CD4-positive, alpha-beta T cell (primary cell): Measurements from ENCODE around the gene ZNF724. TPM values are rescaled to one million over a fixed set of nuclear protein-coding genes. Genes with fewer than 3 reads are reported as not detected.

ENCODE experiments used
- ATAC-seq: fragments of 200-7000 bp; cut with Tn5 transposase; one replicate; pipeline ENCODE4 v1.10.0; 2022; ENCODE audit warnings: mild to moderate bottlenecking; ENCODE audit not compliant: poor library complexity
- CTCF ChIA-PET: fragments of 350-600 bp; sonication (Branson Sonifier 250); formaldehyde crosslinking; loops from one replicate; lab custom pipeline; 2021; ENCODE audit warnings: antibody characterized with exemption, inconsistent platforms; lab: Charles Lee
- POLR2A ChIA-PET: fragments of 350-600 bp; sonication (Branson Sonifier 250); formaldehyde crosslinking; loops from one replicate; lab custom pipeline; 2021; ENCODE audit warnings: antibody characterized with exemption, inconsistent platforms; lab: Charles Lee
- DNase-seq, 14 experiments: peaks; one replicate each; pipeline ENCODE4 v3.0.0-alpha.2; 2013 to 2020; ENCODE audit warnings: mixed read lengths in 2 of 14
- H3K27ac ChIP-seq, 2 donors: one replicate each; pipeline versions ENCODE4 v1.5.1 to v1.7.0; 2013; ENCODE audit warnings: low read length in 2 of 2, low read depth in 1 of 2, mild to moderate bottlenecking in 1 of 2
- H3K27me3 ChIP-seq, 2 experiments: 1 replicate in 1 of 2; 2 replicates in 1 of 2; pipeline versions ENCODE4 v1.6.1 to v1.7.0; 2013; ENCODE audit warnings: low read length in 2 of 2, control low read depth in 1 of 2, mild to moderate bottlenecking in 1 of 2, moderate library complexity in 1 of 2; ENCODE audit not compliant: insufficient read depth in 2 of 2, control insufficient read depth in 1 of 2
- H3K36me3 ChIP-seq: one replicate; pipeline ENCODE4 v1.6.1; 2013; ENCODE audit warnings: low read length, control low read depth; ENCODE audit not compliant: insufficient read depth
- H3K4me1 ChIP-seq: one replicate; pipeline ENCODE4 v1.6.1; 2013; ENCODE audit warnings: low read length, control low read depth; ENCODE audit not compliant: insufficient read depth
- H3K4me3 ChIP-seq: one replicate; pipeline ENCODE4 v1.5.1; 2013; ENCODE audit warnings: mild to moderate bottlenecking, low read length, moderate library complexity
- H3K9me3 ChIP-seq, 2 experiments: 1 replicate in 1 of 2; 2 replicates in 1 of 2; pipeline versions ENCODE4 v1.6.1 to v1.7.0; 2013; ENCODE audit warnings: low read length in 2 of 2, mild to moderate bottlenecking in 2 of 2, control low read depth in 1 of 2, moderate library complexity in 1 of 2; ENCODE audit not compliant: control insufficient read depth in 1 of 2, insufficient read depth in 1 of 2
- H3K27ac Mint-ChIP-seq: one replicate; pipeline ENCODE4 v1.8.0; 2020; ENCODE audit warnings: mixed read lengths
- H3K27me3 Mint-ChIP-seq: one replicate; pipeline ENCODE4 v1.8.0; 2021; ENCODE audit warnings: mixed read lengths
- H3K36me3 Mint-ChIP-seq: one replicate; pipeline ENCODE4 v1.8.0; 2021; ENCODE audit warnings: low read depth, mixed read lengths
- H3K4me1 Mint-ChIP-seq: one replicate; pipeline ENCODE4 v1.8.0; 2021; ENCODE audit warnings: low read depth, mixed read lengths
- H3K4me3 Mint-ChIP-seq: one replicate; pipeline ENCODE4 v1.8.0; 2020; ENCODE audit warnings: mild to moderate bottlenecking, mixed read lengths
- H3K9me3 Mint-ChIP-seq: one replicate; pipeline ENCODE4 v1.8.0; 2020; ENCODE audit warnings: mixed read lengths
- intact Hi-C, 2 experiments: fragments of 100-400 bp; cut with DNase I in 1 of 2; cut with micrococcal nuclease in 1 of 2; formaldehyde crosslinking; loops; one replicate each; pipeline versions ENCODE4 v1.15.1 to v1.9.0; 2023 to 2025; cut with DNase I, micrococcal nuclease
- total RNA-seq, 174 experiments: library from RNA in 2 of 174; stranded (reverse) in 2 of 174; gene quantifications; one replicate each; pipeline ENCODE4 v1.2.3 and lab custom pipeline; 2021 to 2026
- TF ChIP-seq, protein P1 (sequence below): fragments of 200-600 bp; IDR thresholded peaks from one replicate; pipeline ENCODE4 v1.8.0; 2022; ENCODE audit warnings: antibody characterized with exemption, mild to moderate bottlenecking

Gene ZNF724
- total RNA-seq, 2 experiments from 2014 or later = 4.2 to 5.5 TPM

GRCh38 chr19:23222998-23223652, 27.1 kb downstream of the ZNF724 start:
- no peaks in the 10 kb centered on the region for H3K27me3 ChIP-seq
- H3K36me3 ChIP-seq = peaks cover 20% of the 10 kb centered on the region
- POLR2A ChIA-PET = no interaction called here
- no peak for ATAC-seq
- no peak overlapping the region for H3K4me3 ChIP-seq
- TF ChIP-seq, protein P1, sequence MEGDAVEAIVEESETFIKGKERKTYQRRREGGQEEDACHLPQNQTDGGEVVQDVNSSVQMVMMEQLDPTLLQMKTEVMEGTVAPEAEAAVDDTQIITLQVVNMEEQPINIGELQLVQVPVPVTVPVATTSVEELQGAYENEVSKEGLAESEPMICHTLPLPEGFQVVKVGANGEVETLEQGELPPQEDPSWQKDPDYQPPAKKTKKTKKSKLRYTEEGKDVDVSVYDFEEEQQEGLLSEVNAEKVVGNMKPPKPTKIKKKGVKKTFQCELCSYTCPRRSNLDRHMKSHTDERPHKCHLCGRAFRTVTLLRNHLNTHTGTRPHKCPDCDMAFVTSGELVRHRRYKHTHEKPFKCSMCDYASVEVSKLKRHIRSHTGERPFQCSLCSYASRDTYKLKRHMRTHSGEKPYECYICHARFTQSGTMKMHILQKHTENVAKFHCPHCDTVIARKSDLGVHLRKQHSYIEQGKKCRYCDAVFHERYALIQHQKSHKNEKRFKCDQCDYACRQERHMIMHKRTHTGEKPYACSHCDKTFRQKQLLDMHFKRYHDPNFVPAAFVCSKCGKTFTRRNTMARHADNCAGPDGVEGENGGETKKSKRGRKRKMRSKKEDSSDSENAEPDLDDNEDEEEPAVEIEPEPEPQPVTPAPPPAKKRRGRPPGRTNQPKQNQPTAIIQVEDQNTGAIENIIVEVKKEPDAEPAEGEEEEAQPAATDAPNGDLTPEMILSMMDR = no peak
- H3K9me3 Mint-ChIP-seq = peaks cover 14% of the 10 kb centered on the region
- H3K4me1 Mint-ChIP-seq = no peaks in the 10 kb centered on the region
- no peak overlapping the region for H3K4me3 Mint-ChIP-seq
- CTCF ChIA-PET = no interaction called here
- H3K36me3 Mint-ChIP-seq = peaks cover 78% of the 10 kb centered on the region
- H3K27ac ChIP-seq = no peak overlapping the region
- no peak for DNase-seq
- H3K27ac Mint-ChIP-seq = no peak overlapping the region
- no peaks in the 10 kb centered on the region for H3K27me3 Mint-ChIP-seq
- H3K9me3 ChIP-seq = peaks cover 58 to 91% of the 10 kb centered on the region in 2 experiments
- intact Hi-C loops = no loop called here
- H3K4me1 ChIP-seq = no peaks in the 10 kb centered on the region

DNA sequence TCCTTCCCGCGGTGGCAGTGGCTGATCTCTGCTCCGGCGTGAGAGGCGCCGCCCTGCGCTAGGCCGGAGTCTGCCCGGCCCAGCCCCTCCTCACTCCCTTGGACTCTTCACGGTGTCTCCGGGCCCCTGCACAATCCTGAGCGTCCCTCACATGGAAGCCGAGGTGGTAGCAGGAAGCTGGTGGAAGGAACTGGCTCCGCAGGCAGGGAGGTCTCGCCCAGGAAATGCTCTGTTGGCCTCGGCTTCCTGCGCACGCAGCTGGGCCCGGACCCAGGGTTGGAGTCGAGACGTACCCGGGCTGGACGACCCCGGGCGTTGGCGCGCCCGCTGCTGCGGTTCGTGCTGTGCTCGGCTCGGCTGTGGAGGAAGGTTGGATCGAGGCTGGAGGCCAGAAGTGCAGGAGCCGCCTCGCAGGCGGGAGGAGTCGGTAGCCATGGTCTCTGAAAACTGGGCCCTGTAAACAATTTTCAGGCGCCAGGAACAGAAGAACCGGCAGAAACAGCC, 46.3 kb downstream of the ZNF724 start:
- no peaks in the 10 kb centered on the region for H3K27me3 Mint-ChIP-seq
- peaks cover 18% of the 10 kb centered on the region for H3K36me3 Mint-ChIP-seq
- Histone ChIP-seq H3K9me3 (peaks cover 2 to 63% of the 10 kb centered on the region in 2 experiments), H3K4me3 (no peak overlapping the region), H3K4me1 (no peaks in the 10 kb centered on the region), H3K27me3 (no peaks in the 10 kb centered on the region), H3K27ac (no peak overlapping the region), H3K36me3 (no peaks in the 10 kb centered on the region)
- CTCF ChIA-PET = no interaction called here
- intact Hi-C loops = no loop called here
- H3K4me3 Mint-ChIP-seq = no peak overlapping the region
- no peak for ATAC-seq
- H3K9me3 Mint-ChIP-seq = peaks cover 7% of the 10 kb centered on the region
- POLR2A ChIA-PET = no interaction called here
- no peaks in the 10 kb centered on the region for H3K4me1 Mint-ChIP-seq
- TF ChIP-seq, protein P1 = no peak
- peak in 1 of 14 experiments; percentile 3 for DNase-seq
- H3K27ac Mint-ChIP-seq = no peak overlapping the region

DNA sequence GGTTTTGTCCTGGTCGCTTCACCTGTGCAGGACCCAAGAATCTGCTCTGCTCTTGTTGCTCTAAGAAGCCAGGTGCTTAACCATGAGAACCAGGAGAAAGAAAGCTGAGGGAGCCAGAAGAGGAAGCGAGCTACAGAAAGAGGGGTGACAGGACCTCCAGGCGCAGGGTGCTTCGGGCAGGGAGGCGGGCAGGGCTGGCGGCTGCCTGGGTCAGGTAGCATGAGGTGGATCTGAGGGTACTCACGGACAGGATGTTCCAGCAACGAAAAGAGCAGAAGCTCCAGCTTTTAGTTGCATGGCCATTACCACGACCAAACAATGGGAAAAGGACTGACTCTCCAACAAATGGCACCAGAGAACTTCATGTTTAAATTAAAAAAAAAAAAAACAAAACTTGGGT, 59.9 kb downstream of the ZNF724 start:
- POLR2A ChIA-PET = interaction anchor here (0.6 kb wide), 1 partner anchor 52 kb away, joined by 6 read pairs; no protein-coding TSS in a partner anchor
- TF ChIP-seq, protein P1 = no peak
- Histone ChIP-seq H3K4me1 (no peaks in the 10 kb centered on the region), H3K27me3 (no peaks in the 10 kb centered on the region), H3K9me3 (peaks cover 13 to 31% of the 10 kb centered on the region in 2 experiments), H3K27ac (no peak overlapping the region), H3K4me3 (no peak overlapping the region), H3K36me3 (no peaks in the 10 kb centered on the region)
- H3K4me3 Mint-ChIP-seq = no peak overlapping the region
- ATAC-seq = no peak
- H3K4me1 Mint-ChIP-seq = no peaks in the 10 kb centered on the region
- no peak overlapping the region for H3K27ac Mint-ChIP-seq
- H3K27me3 Mint-ChIP-seq = no peaks in the 10 kb centered on the region
- peaks cover 11% of the 10 kb centered on the region for H3K9me3 Mint-ChIP-seq
- intact Hi-C loops = no loop called here
- H3K36me3 Mint-ChIP-seq = peaks cover 5% of the 10 kb centered on the region
- CTCF ChIA-PET = no interaction called here
- no peak for DNase-seq
